CD8-positive, alpha-beta memory T cell (primary cell): Measurements from ENCODE around the gene VAV3. TPM values are rescaled to one million over a fixed set of nuclear protein-coding genes. Genes with fewer than 3 reads are reported as not detected.

Experiments
- CTCF ChIA-PET: fragments of 350-600 bp; sonication (Branson Sonifier 250); formaldehyde crosslinking; loops from one replicate; lab custom pipeline; 2021; ENCODE audit warnings: antibody characterized with exemption; lab: Charles Lee
- POLR2A ChIA-PET: fragments of 350-600 bp; sonication (Branson Sonifier 250); formaldehyde crosslinking; loops from one replicate; lab custom pipeline; 2021; ENCODE audit warnings: antibody characterized with exemption; lab: Charles Lee
- DNase-seq, 5 donors: peaks; one replicate each; pipeline versions ENCODE4 v3.0.0 to v3.0.0-alpha.2; 2020 to 2022; ENCODE audit warnings: mixed read lengths in 1 of 5
- H3K27ac ChIP-seq: one replicate; pipeline ENCODE4 v1.7.0; 2013; ENCODE audit warnings: low read depth, mild to moderate bottlenecking, low read length, moderate library complexity
- H3K27me3 ChIP-seq: 2 replicates; pipeline ENCODE4 v1.7.0; 2013; ENCODE audit warnings: low read length, mild to moderate bottlenecking; ENCODE audit not compliant: insufficient read depth, poor library complexity, severe bottlenecking
- H3K36me3 ChIP-seq: 2 replicates; pipeline ENCODE4 v1.7.0; 2013; ENCODE audit warnings: mild to moderate bottlenecking, low read length, moderate library complexity; ENCODE audit not compliant: insufficient read depth
- H3K4me1 ChIP-seq: 2 replicates; pipeline ENCODE4 v1.7.0; 2013; ENCODE audit warnings: mild to moderate bottlenecking, low read length, moderate library complexity; ENCODE audit not compliant: insufficient read depth
- H3K4me3 ChIP-seq: 2 replicates; pipeline ENCODE4 v1.7.0; 2013; ENCODE audit warnings: mild to moderate bottlenecking, low read length
- H3K9me3 ChIP-seq: 2 replicates; pipeline ENCODE4 v1.7.0; 2013; ENCODE audit warnings: mild to moderate bottlenecking, low read length
- H3K27ac Mint-ChIP-seq, 8 donors: one replicate each; pipeline ENCODE4 v1.8.0; 2020 to 2021; ENCODE audit warnings: mixed read lengths in 8 of 8, mild to moderate bottlenecking in 6 of 8, inconsistent platforms in 3 of 8, moderate library complexity in 3 of 8
- H3K27me3 Mint-ChIP-seq, 2 donors: one replicate each; pipeline ENCODE4 v1.8.0; 2020 to 2021; ENCODE audit warnings: mixed read lengths in 2 of 2, mild to moderate bottlenecking in 1 of 2, moderate library complexity in 1 of 2
- H3K36me3 Mint-ChIP-seq, 3 donors: one replicate each; pipeline ENCODE4 v1.8.0; 2020 to 2021; ENCODE audit warnings: mixed read lengths in 3 of 3, inconsistent platforms in 1 of 3, mild to moderate bottlenecking in 1 of 3
- H3K4me1 Mint-ChIP-seq, 3 donors: one replicate each; pipeline ENCODE4 v1.8.0; 2020 to 2021; ENCODE audit warnings: mixed read lengths in 3 of 3, inconsistent platforms in 1 of 3, mild to moderate bottlenecking in 1 of 3
- H3K4me3 Mint-ChIP-seq, 7 donors: one replicate each; pipeline ENCODE4 v1.8.0; 2020 to 2021; ENCODE audit warnings: mixed read lengths in 7 of 7, mild to moderate bottlenecking in 6 of 7, moderate library complexity in 4 of 7, inconsistent platforms in 2 of 7
- H3K9me3 Mint-ChIP-seq, 5 donors: one replicate each; pipeline ENCODE4 v1.8.0; 2020 to 2022; ENCODE audit warnings: mixed read lengths in 5 of 5, mild to moderate bottlenecking in 3 of 5, moderate library complexity in 2 of 5, inconsistent platforms in 1 of 5
- polyA plus RNA-seq: library from polyadenylated mRNA; unstranded; fragments of 300-500 nt; fragmentation: Illumina TruSeq; gene quantifications from one replicate; pipeline ENCODE4 v1.2.3, GENCODE V29; 2021
- total RNA-seq, 2 experiments: library from RNA; stranded (reverse); gene quantifications; one replicate each; pipeline ENCODE4 v1.2.3, GENCODE V29; 2021

The VAV3 gene
- total and polyA plus RNA-seq, 3 experiments from 2014 or later: 4.4 to 13.7 (median 4.7) TPM

DNA sequence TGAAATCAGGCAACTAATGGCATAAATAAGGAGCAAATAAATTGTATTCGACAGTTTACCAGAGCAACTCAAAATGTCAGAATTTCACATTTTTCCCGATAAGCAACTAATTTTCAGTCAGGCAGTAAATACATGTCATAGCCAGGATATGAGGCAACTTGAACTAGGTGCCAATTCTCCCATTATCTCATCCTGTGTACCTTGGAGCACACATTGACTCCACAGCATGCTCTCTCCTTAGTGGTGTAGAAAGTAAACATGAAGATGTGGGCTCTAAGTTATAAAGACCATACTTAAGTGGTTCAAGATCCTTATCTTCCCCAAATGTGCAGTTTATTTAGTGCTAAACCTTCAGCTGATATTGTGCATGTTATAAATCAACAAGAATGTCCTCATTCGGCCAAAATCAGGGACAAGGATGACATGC is 197.8 kb downstream of the VAV3 start:
- H3K4me1 Mint-ChIP-seq: no peaks in the 10 kb centered on the region
- no peaks in the 10 kb centered on the region for H3K27me3 Mint-ChIP-seq
- ChIA-PET CTCF (interaction anchor here (2.0 kb wide), 1 partner anchor 359 kb away, joined by 9 read pairs; no protein-coding TSS in a partner anchor), POLR2A (no interaction called here)
- H3K27ac Mint-ChIP-seq: no peak overlapping the region
- peaks cover 4 to 40% (median 28%) of the 10 kb centered on the region in 3 donors for H3K36me3 Mint-ChIP-seq
- H3K4me3 ChIP-seq: no peak overlapping the region
- no peaks in the 10 kb centered on the region for H3K36me3 ChIP-seq
- no peaks in the 10 kb centered on the region for H3K9me3 Mint-ChIP-seq
- H3K4me1 ChIP-seq: no peaks in the 10 kb centered on the region
- H3K27ac ChIP-seq: no peak overlapping the region
- H3K9me3 ChIP-seq: no peaks in the 10 kb centered on the region
- no peak for DNase-seq
- H3K27me3 ChIP-seq: no peaks in the 10 kb centered on the region
- H3K4me3 Mint-ChIP-seq: no peak overlapping the region

DNA sequence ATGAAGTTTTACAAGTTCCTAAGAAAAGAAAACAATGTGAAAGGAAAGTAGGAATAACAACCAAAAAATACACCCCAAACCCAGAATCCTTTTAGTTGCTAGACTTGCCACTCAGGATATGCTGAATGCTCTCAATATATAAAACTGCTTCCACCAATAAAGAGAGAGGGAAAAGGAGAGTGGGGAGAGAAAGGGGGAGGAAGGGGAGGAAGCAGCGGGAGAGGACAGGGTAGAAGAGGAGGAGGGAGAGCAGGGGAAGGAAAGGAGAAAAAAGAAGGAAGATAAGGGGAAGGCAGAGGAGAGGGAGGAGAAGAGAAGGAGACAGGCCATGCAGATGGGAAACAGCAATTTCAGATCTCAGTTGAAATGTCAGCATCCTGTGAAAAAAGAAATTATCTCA is 198.4 kb downstream of the VAV3 start:
- H3K27ac ChIP-seq: no peak overlapping the region
- CTCF ChIA-PET: interaction anchor here (2.0 kb wide), 1 partner anchor 360 kb away, joined by 9 read pairs; no protein-coding TSS in a partner anchor
- H3K9me3 Mint-ChIP-seq: no peaks in the 10 kb centered on the region
- no peaks in the 10 kb centered on the region for H3K9me3 ChIP-seq
- POLR2A ChIA-PET: no interaction called here
- H3K36me3 ChIP-seq: no peaks in the 10 kb centered on the region
- no peak overlapping the region for H3K27ac Mint-ChIP-seq
- DNase-seq: no peak
- no peaks in the 10 kb centered on the region for H3K27me3 Mint-ChIP-seq
- H3K4me3 Mint-ChIP-seq: no peak overlapping the region
- H3K4me1 ChIP-seq: no peaks in the 10 kb centered on the region
- H3K27me3 ChIP-seq: no peaks in the 10 kb centered on the region
- H3K4me1 Mint-ChIP-seq: no peaks in the 10 kb centered on the region
- H3K4me3 ChIP-seq: no peak overlapping the region
- peaks cover 6 to 42% (median 32%) of the 10 kb centered on the region in 3 donors for H3K36me3 Mint-ChIP-seq

DNA sequence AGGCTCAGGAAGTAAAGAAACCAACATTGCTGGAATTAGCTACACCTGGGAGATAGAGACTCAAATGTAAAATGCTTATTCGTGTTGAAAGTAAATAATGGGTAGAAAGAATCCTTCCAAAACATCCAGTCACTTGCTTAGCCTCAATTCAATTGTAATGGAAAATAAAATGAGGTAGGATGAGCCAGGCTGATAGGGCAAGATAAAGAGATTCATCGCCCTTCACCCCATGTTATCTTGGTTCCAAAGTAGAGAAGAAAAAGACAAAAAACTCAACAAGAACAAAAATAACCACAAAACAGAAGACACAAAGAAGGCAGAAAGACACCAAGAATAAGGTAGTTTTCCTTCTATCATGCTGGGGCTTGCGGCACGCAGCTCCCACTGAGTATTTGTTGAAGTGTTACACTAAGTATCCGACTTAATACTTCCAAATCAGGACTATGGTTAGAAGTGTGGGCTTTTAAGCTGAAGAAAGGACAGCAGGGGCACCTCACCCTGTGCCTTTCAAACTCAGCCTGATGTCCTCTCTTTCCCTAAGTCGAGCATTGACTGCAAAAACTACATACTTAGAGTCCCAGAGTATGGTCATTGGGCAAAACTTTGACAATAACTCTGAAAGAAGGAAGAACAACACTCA is 202.1 kb downstream of the VAV3 start:
- Histone ChIP-seq H3K36me3 (no peaks in the 10 kb centered on the region), H3K27ac (no peak overlapping the region), H3K27me3 (no peaks in the 10 kb centered on the region), H3K4me3 (no peak overlapping the region), H3K9me3 (no peaks in the 10 kb centered on the region), H3K4me1 (no peaks in the 10 kb centered on the region)
- CTCF ChIA-PET: interaction anchor here (1.0 kb wide), 1 partner anchor 364 kb away, joined by 3 read pairs; no protein-coding TSS in a partner anchor
- POLR2A ChIA-PET: no interaction called here
- H3K27me3 Mint-ChIP-seq: no peaks in the 10 kb centered on the region
- H3K27ac Mint-ChIP-seq: peak overlapping the region in 2 of 8 donors; percentile 2 to 51
- DNase-seq: no peak
- H3K9me3 Mint-ChIP-seq: no peaks in the 10 kb centered on the region
- no peaks in the 10 kb centered on the region for H3K4me1 Mint-ChIP-seq
- H3K36me3 Mint-ChIP-seq: peaks cover 5 to 40% (median 27%) of the 10 kb centered on the region in 3 donors
- no peak overlapping the region for H3K4me3 Mint-ChIP-seq

DNA sequence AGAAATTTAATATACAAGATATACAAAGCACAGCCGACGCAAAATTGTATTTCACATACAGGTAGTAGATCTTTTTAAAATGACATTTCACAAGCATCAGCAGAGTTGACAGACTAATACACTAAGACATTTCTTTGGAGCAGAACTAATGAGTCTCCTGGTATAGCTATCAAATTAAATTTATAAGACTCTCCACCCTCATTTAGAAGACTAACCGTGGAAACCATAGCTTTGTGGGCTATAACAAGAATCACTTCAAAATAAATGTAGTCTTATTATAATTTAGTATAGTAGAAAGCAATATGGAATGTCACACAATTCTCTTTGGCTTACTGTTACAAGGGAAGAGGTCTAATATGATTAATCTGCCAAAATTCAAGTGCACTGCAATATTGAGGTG is 204.9 kb downstream of the VAV3 start:
- H3K27me3 ChIP-seq: no peaks in the 10 kb centered on the region
- no peaks in the 10 kb centered on the region for H3K27me3 Mint-ChIP-seq
- CTCF ChIA-PET: interaction anchor here (1.3 kb wide), 1 partner anchor 366 kb away, joined by 3 read pairs; no protein-coding TSS in a partner anchor
- POLR2A ChIA-PET: no interaction called here
- H3K4me3 Mint-ChIP-seq: no peak overlapping the region
- H3K36me3 Mint-ChIP-seq: peaks cover 5 to 37% (median 31%) of the 10 kb centered on the region in 3 donors
- H3K9me3 Mint-ChIP-seq: no peaks in the 10 kb centered on the region
- H3K4me3 ChIP-seq: no peak overlapping the region
- H3K4me1 Mint-ChIP-seq: no peaks in the 10 kb centered on the region
- no peak overlapping the region for H3K27ac Mint-ChIP-seq
- H3K27ac ChIP-seq: no peak overlapping the region
- no peaks in the 10 kb centered on the region for H3K9me3 ChIP-seq
- no peaks in the 10 kb centered on the region for H3K4me1 ChIP-seq
- no peak for DNase-seq
- no peaks in the 10 kb centered on the region for H3K36me3 ChIP-seq

DNA sequence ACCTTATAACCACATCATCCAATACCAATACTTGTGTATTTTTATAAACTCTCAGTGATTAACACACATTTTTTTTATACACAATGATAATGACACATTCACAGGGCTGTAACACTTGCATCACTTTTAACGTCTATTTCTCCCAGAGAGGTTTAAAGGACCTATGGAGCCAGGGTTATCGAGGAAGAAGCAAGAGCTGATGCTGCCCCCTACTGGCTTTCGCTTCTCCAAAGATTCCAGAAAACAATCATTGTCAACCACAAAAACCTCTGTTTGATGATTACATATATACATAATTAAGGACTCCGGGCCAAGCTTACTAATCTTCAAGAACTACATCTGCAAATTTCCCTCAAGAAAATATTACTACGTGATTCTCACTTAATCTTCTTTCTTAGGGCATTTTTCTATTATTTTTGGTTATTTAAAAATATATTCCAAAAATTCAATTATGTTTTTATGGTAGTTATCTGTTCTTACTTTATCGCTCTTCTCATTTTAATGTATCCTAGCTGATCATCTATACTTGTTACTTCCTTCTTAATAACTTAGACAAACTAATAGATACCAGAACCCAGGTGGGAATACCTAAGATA is 214.5 kb downstream of the VAV3 start:
- no peaks in the 10 kb centered on the region for H3K27me3 ChIP-seq
- ChIA-PET POLR2A (no interaction called here), CTCF (no interaction called here)
- H3K4me1 ChIP-seq: no peaks in the 10 kb centered on the region
- no peaks in the 10 kb centered on the region for H3K4me1 Mint-ChIP-seq
- no peaks in the 10 kb centered on the region for H3K36me3 ChIP-seq
- peak in 1 of 5 donors; percentile 11 for DNase-seq
- H3K4me3 ChIP-seq: no peak overlapping the region
- H3K4me3 Mint-ChIP-seq: no peak overlapping the region
- H3K36me3 Mint-ChIP-seq: peaks cover 12 to 31% (median 19%) of the 10 kb centered on the region in 3 donors
- no peaks in the 10 kb centered on the region for H3K9me3 ChIP-seq
- H3K27me3 Mint-ChIP-seq: no peaks in the 10 kb centered on the region
- no peaks in the 10 kb centered on the region for H3K9me3 Mint-ChIP-seq
- no peak overlapping the region for H3K27ac Mint-ChIP-seq
- H3K27ac ChIP-seq: no peak overlapping the region

DNA sequence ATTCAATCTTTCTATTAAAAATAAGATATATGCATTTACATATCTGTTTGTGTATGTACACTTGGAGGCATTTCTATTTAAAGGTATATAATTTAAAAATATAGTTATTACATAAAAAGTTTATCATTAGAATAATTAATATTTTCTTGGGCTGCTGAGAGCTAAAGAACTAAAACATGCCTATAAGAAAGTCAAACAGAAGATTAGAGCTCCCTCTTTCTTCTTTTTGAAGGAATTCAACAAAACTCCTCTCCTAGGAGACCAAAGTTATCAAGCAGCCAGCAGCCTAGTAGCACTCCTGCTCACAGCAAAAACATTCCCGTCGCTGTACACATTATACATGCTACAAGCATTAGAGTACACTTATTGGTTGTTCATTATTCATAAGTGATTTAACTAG is 216.4 kb downstream of the VAV3 start:
- no peaks in the 10 kb centered on the region for H3K9me3 ChIP-seq
- H3K4me1 ChIP-seq: no peaks in the 10 kb centered on the region
- H3K4me3 ChIP-seq: no peak overlapping the region
- CTCF ChIA-PET: no interaction called here
- POLR2A ChIA-PET: no interaction called here
- no peaks in the 10 kb centered on the region for H3K27me3 ChIP-seq
- Mint-ChIP-seq H3K27me3 (no peaks in the 10 kb centered on the region), H3K4me1 (no peaks in the 10 kb centered on the region), H3K4me3 (no peak overlapping the region), H3K36me3 (peaks cover 4 to 15% (median 6%) of the 10 kb centered on the region in 3 donors), H3K9me3 (no peaks in the 10 kb centered on the region), H3K27ac (no peak overlapping the region)
- H3K36me3 ChIP-seq: no peaks in the 10 kb centered on the region
- DNase-seq: no peak
- no peak overlapping the region for H3K27ac ChIP-seq

DNA sequence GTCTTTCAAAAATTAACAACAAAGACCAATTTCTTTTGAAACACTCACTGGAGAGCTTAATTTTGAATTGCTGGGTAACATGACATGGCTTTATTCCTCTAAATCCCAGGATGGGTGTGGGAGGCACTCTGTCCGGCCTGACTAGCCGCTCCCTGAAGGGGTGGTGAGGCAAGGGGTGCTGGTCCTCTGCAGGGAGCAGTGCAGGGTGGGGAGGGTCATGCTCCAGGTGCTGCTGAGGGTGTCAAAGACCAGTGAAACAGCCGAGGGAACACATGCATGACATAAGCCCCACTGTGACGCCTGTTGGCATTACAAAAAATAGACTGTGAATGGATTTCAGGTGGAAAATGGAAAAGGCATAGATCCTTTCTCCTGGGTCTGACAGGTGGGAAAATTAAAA is 223.7 kb downstream of the VAV3 start:
- Histone ChIP-seq H3K27ac (no peak overlapping the region), H3K9me3 (no peaks in the 10 kb centered on the region), H3K4me1 (no peaks in the 10 kb centered on the region), H3K27me3 (no peaks in the 10 kb centered on the region), H3K36me3 (no peaks in the 10 kb centered on the region), H3K4me3 (no peak overlapping the region)
- no peaks in the 10 kb centered on the region for H3K9me3 Mint-ChIP-seq
- H3K27ac Mint-ChIP-seq: peak overlapping the region in 1 of 8 donors; percentile 52
- no peaks in the 10 kb centered on the region for H3K27me3 Mint-ChIP-seq
- no peak overlapping the region for H3K4me3 Mint-ChIP-seq
- ChIA-PET CTCF (no interaction called here), POLR2A (no interaction called here)
- H3K36me3 Mint-ChIP-seq: peaks cover 12 to 22% (median 13%) of the 10 kb centered on the region in 3 donors
- DNase-seq: no peak
- peaks cover 0 to 8% (median 0%) of the 10 kb centered on the region in 3 donors for H3K4me1 Mint-ChIP-seq

DNA sequence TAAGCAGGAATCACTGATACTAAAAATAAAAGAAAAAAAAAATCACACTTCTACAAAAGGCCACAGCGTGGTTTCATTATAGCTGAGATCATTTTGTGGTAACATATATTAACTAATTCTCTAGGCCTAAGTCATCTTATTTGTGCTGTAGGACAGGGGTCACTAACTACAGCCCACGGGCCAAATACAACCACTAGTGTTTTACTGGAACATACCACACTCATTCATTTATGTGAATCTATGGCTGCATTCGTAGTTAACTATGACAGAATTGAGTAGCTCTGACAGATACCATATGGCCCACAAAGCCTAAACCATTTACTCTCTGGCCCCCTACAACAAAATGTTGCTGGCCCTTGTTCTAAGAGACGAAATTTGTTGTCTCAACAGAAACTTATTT is 224.4 kb downstream of the VAV3 start:
- no peak overlapping the region for H3K4me3 ChIP-seq
- no peaks in the 10 kb centered on the region for H3K4me1 ChIP-seq
- Mint-ChIP-seq H3K27ac (no peak overlapping the region), H3K4me1 (peaks cover 0 to 8% (median 0%) of the 10 kb centered on the region in 3 donors), H3K4me3 (no peak overlapping the region), H3K27me3 (no peaks in the 10 kb centered on the region), H3K36me3 (peaks cover 12 to 26% (median 13%) of the 10 kb centered on the region in 3 donors), H3K9me3 (no peaks in the 10 kb centered on the region)
- H3K9me3 ChIP-seq: no peaks in the 10 kb centered on the region
- no peak for DNase-seq
- H3K27ac ChIP-seq: no peak overlapping the region
- H3K36me3 ChIP-seq: no peaks in the 10 kb centered on the region
- ChIA-PET POLR2A (no interaction called here), CTCF (no interaction called here)
- H3K27me3 ChIP-seq: no peaks in the 10 kb centered on the region
